GM23338 (cell line): ENCODE measurements around the gene DHRSX. TPM values are rescaled to one million over a fixed set of nuclear protein-coding genes. Genes with fewer than 3 reads are reported as not detected.

ENCODE experiments used
- CREB1 ChIP-seq: fragments of 250-450 bp; sonication (Bioruptor Pico); IDR thresholded peaks from 2 replicates; pipeline ENCODE4 v1.5.0; 2020; ENCODE audit warnings: low read depth, mild to moderate bottlenecking, moderate library complexity
- EZH2 ChIP-seq: fragments of 200-600 bp; sonication (generic); IDR thresholded peaks from one replicate; pipeline ENCODE4 v1.8.0; 2017; ENCODE audit warnings: antibody characterized with exemption, mild to moderate bottlenecking, low read depth; ENCODE audit not compliant: unreplicated experiment
- EZH2phosphoT487 ChIP-seq: fragments of 200-600 bp; sonication (generic); IDR thresholded peaks from one replicate; pipeline ENCODE4 v1.8.1; 2018; ENCODE audit warnings: antibody characterized with exemption; ENCODE audit not compliant: unreplicated experiment
- JUNB ChIP-seq: IDR thresholded peaks from one replicate; pipeline ENCODE4 v1.6.1; 2016; ENCODE audit warnings: antibody characterized with exemption; ENCODE audit not compliant: unreplicated experiment
- NANOG ChIP-seq: IDR thresholded peaks from 2 replicates; pipeline ENCODE4 v1.6.1; 2016; ENCODE audit warnings: antibody characterized with exemption, borderline replicate concordance
- ZNF114 ChIP-seq: fragments of 250-450 bp; sonication (Bioruptor Pico); IDR thresholded peaks from 2 replicates; pipeline ENCODE4 v1.5.0; 2020; ENCODE audit warnings: mild to moderate bottlenecking, moderate library complexity
- polyA plus RNA-seq: library from polyadenylated mRNA; unstranded; fragments of >200 nt; fragmentation: Nextera tagmentation; extraction: Ambion mirVana; gene quantifications from 2 replicates; pipeline ENCODE4 v1.2.1, GENCODE V29; 2016
- total RNA-seq: library from RNA; depleted of rRNA; stranded (reverse); fragments of >200 nt; shearing (Covaris generic); gene quantifications from 2 replicates; pipeline ENCODE4 v1.2.3, GENCODE V29; 2014
- TF ChIP-seq, protein P1 (sequence below): fragments of 250-450 bp; sonication (Bioruptor Pico); IDR thresholded peaks from 2 replicates; pipeline ENCODE4 v1.5.0; 2020; ENCODE audit warnings: mild to moderate bottlenecking, moderate library complexity
- TF ChIP-seq, protein P2 (sequence below): IDR thresholded peaks from one replicate; pipeline ENCODE4 v1.6.1; 2018; ENCODE audit warnings: antibody characterized with exemption; ENCODE audit not compliant: unreplicated experiment
- TF ChIP-seq, protein P3 (sequence below): IDR thresholded peaks from 2 replicates; pipeline ENCODE4 v1.6.1; 2016; ENCODE audit warnings: antibody characterized with exemption
- TF ChIP-seq, protein P4 (sequence below), 2 experiments: fragments of 200-600 bp in 1 of 2; sonication (generic) in 1 of 2; conservative IDR thresholded peaks; 2 replicates each; pipeline versions ENCODE4 v1.5.1 to v1.6.1; 2016 to 2017; ENCODE audit warnings: antibody characterized with exemption in 2 of 2, low read depth in 2 of 2, mild to moderate bottlenecking in 2 of 2, moderate library complexity in 1 of 2

Gene DHRSX
- total and polyA plus RNA-seq, 2 experiments from 2014 or later = 33.9 to 43.0 TPM

DNA sequence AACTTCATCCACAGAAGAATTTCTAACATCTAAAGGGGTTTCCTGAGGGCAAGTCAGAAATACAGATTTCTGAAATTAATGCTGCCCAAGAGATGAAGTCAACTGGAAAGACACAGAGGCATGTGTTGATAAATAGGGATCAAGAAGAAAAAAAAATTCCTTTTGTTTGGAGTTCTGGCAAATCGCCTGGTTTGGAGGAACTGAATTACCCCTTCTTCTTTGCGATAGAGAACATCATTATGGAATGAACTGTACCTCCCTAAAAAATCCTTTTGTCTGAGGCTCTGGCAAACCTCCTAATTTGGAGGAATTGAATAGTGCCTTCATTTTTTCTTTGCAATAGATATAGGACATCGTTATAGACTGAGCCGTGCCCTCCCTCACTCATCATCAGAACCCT, 200.9 kb downstream of the DHRSX start (continued):
- TF ChIP-seq, protein P1, sequence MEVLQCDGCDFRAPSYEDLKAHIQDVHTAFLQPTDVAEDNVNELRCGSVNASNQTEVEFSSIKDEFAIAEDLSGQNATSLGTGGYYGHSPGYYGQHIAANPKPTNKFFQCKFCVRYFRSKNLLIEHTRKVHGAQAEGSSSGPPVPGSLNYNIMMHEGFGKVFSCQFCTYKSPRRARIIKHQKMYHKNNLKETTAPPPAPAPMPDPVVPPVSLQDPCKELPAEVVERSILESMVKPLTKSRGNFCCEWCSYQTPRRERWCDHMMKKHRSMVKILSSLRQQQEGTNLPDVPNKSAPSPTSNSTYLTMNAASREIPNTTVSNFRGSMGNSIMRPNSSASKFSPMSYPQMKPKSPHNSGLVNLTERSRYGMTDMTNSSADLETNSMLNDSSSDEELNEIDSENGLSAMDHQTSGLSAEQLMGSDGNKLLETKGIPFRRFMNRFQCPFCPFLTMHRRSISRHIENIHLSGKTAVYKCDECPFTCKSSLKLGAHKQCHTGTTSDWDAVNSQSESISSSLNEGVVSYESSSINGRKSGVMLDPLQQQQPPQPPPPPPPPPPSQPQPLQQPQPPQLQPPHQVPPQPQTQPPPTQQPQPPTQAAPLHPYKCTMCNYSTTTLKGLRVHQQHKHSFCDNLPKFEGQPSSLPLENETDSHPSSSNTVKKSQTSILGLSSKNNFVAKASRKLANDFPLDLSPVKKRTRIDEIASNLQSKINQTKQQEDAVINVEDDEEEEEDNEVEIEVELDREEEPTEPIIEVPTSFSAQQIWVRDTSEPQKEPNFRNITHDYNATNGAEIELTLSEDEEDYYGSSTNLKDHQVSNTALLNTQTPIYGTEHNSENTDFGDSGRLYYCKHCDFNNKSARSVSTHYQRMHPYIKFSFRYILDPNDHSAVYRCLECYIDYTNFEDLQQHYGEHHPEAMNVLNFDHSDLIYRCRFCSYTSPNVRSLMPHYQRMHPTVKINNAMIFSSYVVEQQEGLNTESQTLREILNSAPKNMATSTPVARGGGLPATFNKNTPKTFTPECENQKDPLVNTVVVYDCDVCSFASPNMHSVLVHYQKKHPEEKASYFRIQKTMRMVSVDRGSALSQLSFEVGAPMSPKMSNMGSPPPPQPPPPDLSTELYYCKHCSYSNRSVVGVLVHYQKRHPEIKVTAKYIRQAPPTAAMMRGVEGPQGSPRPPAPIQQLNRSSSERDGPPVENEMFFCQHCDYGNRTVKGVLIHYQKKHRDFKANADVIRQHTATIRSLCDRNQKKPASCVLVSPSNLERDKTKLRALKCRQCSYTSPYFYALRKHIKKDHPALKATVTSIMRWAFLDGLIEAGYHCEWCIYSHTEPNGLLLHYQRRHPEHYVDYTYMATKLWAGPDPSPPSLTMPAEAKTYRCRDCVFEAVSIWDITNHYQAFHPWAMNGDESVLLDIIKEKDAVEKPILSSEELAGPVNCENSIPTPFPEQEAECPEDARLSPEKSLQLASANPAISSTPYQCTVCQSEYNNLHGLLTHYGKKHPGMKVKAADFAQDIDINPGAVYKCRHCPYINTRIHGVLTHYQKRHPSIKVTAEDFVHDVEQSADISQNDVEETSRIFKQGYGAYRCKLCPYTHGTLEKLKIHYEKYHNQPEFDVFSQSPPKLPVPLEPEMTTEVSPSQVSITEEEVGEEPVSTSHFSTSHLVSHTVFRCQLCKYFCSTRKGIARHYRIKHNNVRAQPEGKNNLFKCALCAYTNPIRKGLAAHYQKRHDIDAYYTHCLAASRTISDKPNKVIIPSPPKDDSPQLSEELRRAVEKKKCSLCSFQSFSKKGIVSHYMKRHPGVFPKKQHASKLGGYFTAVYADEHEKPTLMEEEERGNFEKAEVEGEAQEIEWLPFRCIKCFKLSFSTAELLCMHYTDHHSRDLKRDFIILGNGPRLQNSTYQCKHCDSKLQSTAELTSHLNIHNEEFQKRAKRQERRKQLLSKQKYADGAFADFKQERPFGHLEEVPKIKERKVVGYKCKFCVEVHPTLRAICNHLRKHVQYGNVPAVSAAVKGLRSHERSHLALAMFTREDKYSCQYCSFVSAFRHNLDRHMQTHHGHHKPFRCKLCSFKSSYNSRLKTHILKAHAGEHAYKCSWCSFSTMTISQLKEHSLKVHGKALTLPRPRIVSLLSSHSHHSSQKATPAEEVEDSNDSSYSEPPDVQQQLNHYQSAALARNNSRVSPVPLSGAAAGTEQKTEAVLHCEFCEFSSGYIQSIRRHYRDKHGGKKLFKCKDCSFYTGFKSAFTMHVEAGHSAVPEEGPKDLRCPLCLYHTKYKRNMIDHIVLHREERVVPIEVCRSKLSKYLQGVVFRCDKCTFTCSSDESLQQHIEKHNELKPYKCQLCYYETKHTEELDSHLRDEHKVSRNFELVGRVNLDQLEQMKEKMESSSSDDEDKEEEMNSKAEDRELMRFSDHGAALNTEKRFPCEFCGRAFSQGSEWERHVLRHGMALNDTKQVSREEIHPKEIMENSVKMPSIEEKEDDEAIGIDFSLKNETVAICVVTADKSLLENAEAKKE (CRISPR knock-in tag) = no peak
- TF ChIP-seq NANOG (no peak), EZH2 (no peak), ZNF114 (CRISPR knock-in tag) (no peak), EZH2phosphoT487 (no peak), JUNB (no peak), CREB1 (CRISPR knock-in tag) (no peak)
- TF ChIP-seq, protein P2, sequence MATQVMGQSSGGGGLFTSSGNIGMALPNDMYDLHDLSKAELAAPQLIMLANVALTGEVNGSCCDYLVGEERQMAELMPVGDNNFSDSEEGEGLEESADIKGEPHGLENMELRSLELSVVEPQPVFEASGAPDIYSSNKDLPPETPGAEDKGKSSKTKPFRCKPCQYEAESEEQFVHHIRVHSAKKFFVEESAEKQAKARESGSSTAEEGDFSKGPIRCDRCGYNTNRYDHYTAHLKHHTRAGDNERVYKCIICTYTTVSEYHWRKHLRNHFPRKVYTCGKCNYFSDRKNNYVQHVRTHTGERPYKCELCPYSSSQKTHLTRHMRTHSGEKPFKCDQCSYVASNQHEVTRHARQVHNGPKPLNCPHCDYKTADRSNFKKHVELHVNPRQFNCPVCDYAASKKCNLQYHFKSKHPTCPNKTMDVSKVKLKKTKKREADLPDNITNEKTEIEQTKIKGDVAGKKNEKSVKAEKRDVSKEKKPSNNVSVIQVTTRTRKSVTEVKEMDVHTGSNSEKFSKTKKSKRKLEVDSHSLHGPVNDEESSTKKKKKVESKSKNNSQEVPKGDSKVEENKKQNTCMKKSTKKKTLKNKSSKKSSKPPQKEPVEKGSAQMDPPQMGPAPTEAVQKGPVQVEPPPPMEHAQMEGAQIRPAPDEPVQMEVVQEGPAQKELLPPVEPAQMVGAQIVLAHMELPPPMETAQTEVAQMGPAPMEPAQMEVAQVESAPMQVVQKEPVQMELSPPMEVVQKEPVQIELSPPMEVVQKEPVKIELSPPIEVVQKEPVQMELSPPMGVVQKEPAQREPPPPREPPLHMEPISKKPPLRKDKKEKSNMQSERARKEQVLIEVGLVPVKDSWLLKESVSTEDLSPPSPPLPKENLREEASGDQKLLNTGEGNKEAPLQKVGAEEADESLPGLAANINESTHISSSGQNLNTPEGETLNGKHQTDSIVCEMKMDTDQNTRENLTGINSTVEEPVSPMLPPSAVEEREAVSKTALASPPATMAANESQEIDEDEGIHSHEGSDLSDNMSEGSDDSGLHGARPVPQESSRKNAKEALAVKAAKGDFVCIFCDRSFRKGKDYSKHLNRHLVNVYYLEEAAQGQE = no peak
- TF ChIP-seq, protein P3, sequence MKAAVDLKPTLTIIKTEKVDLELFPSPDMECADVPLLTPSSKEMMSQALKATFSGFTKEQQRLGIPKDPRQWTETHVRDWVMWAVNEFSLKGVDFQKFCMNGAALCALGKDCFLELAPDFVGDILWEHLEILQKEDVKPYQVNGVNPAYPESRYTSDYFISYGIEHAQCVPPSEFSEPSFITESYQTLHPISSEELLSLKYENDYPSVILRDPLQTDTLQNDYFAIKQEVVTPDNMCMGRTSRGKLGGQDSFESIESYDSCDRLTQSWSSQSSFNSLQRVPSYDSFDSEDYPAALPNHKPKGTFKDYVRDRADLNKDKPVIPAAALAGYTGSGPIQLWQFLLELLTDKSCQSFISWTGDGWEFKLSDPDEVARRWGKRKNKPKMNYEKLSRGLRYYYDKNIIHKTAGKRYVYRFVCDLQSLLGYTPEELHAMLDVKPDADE = no peak
- TF ChIP-seq, protein P4, sequence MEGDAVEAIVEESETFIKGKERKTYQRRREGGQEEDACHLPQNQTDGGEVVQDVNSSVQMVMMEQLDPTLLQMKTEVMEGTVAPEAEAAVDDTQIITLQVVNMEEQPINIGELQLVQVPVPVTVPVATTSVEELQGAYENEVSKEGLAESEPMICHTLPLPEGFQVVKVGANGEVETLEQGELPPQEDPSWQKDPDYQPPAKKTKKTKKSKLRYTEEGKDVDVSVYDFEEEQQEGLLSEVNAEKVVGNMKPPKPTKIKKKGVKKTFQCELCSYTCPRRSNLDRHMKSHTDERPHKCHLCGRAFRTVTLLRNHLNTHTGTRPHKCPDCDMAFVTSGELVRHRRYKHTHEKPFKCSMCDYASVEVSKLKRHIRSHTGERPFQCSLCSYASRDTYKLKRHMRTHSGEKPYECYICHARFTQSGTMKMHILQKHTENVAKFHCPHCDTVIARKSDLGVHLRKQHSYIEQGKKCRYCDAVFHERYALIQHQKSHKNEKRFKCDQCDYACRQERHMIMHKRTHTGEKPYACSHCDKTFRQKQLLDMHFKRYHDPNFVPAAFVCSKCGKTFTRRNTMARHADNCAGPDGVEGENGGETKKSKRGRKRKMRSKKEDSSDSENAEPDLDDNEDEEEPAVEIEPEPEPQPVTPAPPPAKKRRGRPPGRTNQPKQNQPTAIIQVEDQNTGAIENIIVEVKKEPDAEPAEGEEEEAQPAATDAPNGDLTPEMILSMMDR (conservative IDR thresholded peaks at IDR 0.05; ENCODE audit: low read depth in 2 of 2) = no peak
